A549 (cell line): ENCODE results near the gene INPP4B. TPM values are rescaled to one million over a fixed set of nuclear protein-coding genes. Genes with fewer than 3 reads are reported as not detected.

ENCODE experiments used
- ATAC-seq, 2 experiments: fragments of 200-7000 bp in 1 of 2; fragments of >200 bp in 1 of 2; cut with Nextera tagmentation in 1 of 2; cut with Tn5 transposase in 1 of 2; 3 replicates each; pipeline versions ENCODE4 v1.8.0 to v1.9.1; 2018 to 2020; ENCODE audit warnings: mild to moderate bottlenecking in 1 of 2, moderate library complexity in 1 of 2
- CTCF ChIA-PET: fragments of 300-600 bp; sonication (Branson Sonifier 250); formaldehyde crosslinking; extraction: SDS; loops from one replicate; lab custom pipeline; 2021; ENCODE audit warnings: antibody characterized with exemption, inconsistent platforms; lab: Yijun Ruan, JAX
- POLR2A ChIA-PET: fragments of 350-600 bp; formaldehyde crosslinking; extraction: SDS; loops from one replicate; lab custom pipeline; 2021; ENCODE audit warnings: antibody characterized with exemption, inconsistent platforms; lab: Yijun Ruan, JAX
- DNase-seq, 2 experiments: peaks; one replicate each; pipeline versions ENCODE4 v3.0.0 to v3.0.0-alpha.2; 2011 to 2016; ENCODE audit warnings: low read depth in 1 of 2, low spot score in 1 of 2
- FAIRE-seq: peaks from 2 replicates; lab custom pipeline; 2011; peaks lifted over from hg19 to GRCh38; lab: Jason Lieb, UNC
- H3K27ac ChIP-seq, 2 experiments: fragments of >200 bp; sonication (Bioruptor Twin); formaldehyde crosslinking; 3 replicates each; pipeline ENCODE4 v1.5.1; 2016 to 2017
- H3K4me1 ChIP-seq: fragments of >200 bp; sonication (Bioruptor Twin); formaldehyde crosslinking; 3 replicates; pipeline ENCODE4 v1.6.1; 2016
- H3K4me2 ChIP-seq: fragments of >200 bp; sonication (Bioruptor Twin); formaldehyde crosslinking; 3 replicates; pipeline ENCODE4 v1.6.1; 2016
- H3K4me3 ChIP-seq: fragments of >200 bp; sonication (Bioruptor Twin); formaldehyde crosslinking; 3 replicates; pipeline ENCODE4 v1.5.1; 2016
- H3K9me3 ChIP-seq: fragments of >200 bp; sonication (Bioruptor Twin); formaldehyde crosslinking; 3 replicates; pipeline ENCODE4 v1.6.1; 2016
- BHLHE40 ChIP-seq: IDR thresholded peaks from 2 replicates; pipeline ENCODE4 v1.6.1; 2012; ENCODE audit warnings: low read depth, low read length, inconsistent platforms
- CBX2 ChIP-seq: fragments of 200-600 bp; sonication (generic); IDR thresholded peaks from 2 replicates; pipeline ENCODE4 v1.6.1; 2016; ENCODE audit warnings: low read depth, mild to moderate bottlenecking, borderline replicate concordance
- CBX8 ChIP-seq: fragments of 200-600 bp; sonication (generic); IDR thresholded peaks from 2 replicates; pipeline ENCODE4 v1.6.1; 2016
- CEBPB ChIP-seq, 2 experiments: fragments of >200 bp in 1 of 2; sonication (Bioruptor Twin) in 1 of 2; formaldehyde crosslinking in 1 of 2; IDR thresholded peaks; 2 replicates each; pipeline ENCODE4 v1.6.1; 2012 to 2016
- EHF ChIP-seq: fragments of 250-450 bp; sonication (Bioruptor Pico); IDR thresholded peaks from 2 replicates; pipeline ENCODE4 v1.5.0; 2020; ENCODE audit warnings: mild to moderate bottlenecking
- EHMT2 ChIP-seq: fragments of 200-600 bp; sonication (generic); IDR thresholded peaks from 2 replicates; pipeline ENCODE4 v1.6.1; 2016; ENCODE audit warnings: antibody characterized with exemption, low read depth, mild to moderate bottlenecking, moderate library complexity
- ESRRA ChIP-seq: fragments of 150-350 bp; IDR thresholded peaks from 2 replicates; pipeline ENCODE4 v1.6.1; 2014; ENCODE audit warnings: mild to moderate bottlenecking, low read length, borderline replicate concordance
- FOSB ChIP-seq: fragments of 250-450 bp; sonication (Bioruptor Pico); IDR thresholded peaks from 2 replicates; pipeline ENCODE4 v1.5.0; 2020; ENCODE audit warnings: mild to moderate bottlenecking, moderate library complexity
- GATA3 ChIP-seq: IDR thresholded peaks from 2 replicates; pipeline ENCODE4 v1.6.1; 2012; ENCODE audit warnings: borderline replicate concordance
- HDAC2 ChIP-seq: fragments of 200-600 bp; sonication (generic); IDR thresholded peaks from 2 replicates; pipeline ENCODE4 v1.6.1; 2016
- HEYL ChIP-seq: fragments of 250-450 bp; sonication (Bioruptor Pico); IDR thresholded peaks from 2 replicates; pipeline ENCODE4 v1.8.0; 2021; ENCODE audit warnings: mild to moderate bottlenecking, moderate library complexity
- HMGXB4 ChIP-seq: fragments of 250-450 bp; sonication (Bioruptor Pico); IDR thresholded peaks from 2 replicates; pipeline ENCODE4 v1.5.0; 2021; ENCODE audit warnings: mild to moderate bottlenecking, moderate library complexity, borderline replicate concordance
- HOXB5 ChIP-seq: fragments of 250-450 bp; sonication (Bioruptor Pico); IDR thresholded peaks from 2 replicates; pipeline ENCODE4 v1.5.0; 2020; ENCODE audit warnings: mild to moderate bottlenecking, moderate library complexity
- JUNB ChIP-seq: fragments of >200 bp; sonication (Bioruptor Twin); formaldehyde crosslinking; IDR thresholded peaks from 2 replicates; pipeline ENCODE4 v1.6.1; 2016
- KDM1A ChIP-seq: fragments of 200-600 bp; sonication (generic); IDR thresholded peaks from 2 replicates; pipeline ENCODE4 v1.6.1; 2016; ENCODE audit warnings: low read depth, mild to moderate bottlenecking
- KDM5A ChIP-seq: fragments of 200-600 bp; sonication (generic); IDR thresholded peaks from 2 replicates; pipeline ENCODE4 v1.6.1; 2016; ENCODE audit warnings: antibody characterized with exemption, mild to moderate bottlenecking
- MAFK ChIP-seq: fragments of 450-650 bp; IDR thresholded peaks from 2 replicates; pipeline ENCODE4 v1.6.1; 2014; ENCODE audit not compliant: partially characterized antibody
- RCOR1 ChIP-seq: fragments of 150-350 bp; IDR thresholded peaks from 2 replicates; pipeline ENCODE4 v1.6.1; 2014; ENCODE audit warnings: antibody characterized with exemption, low read length, low read depth
- TP53 ChIP-seq: fragments of 250-450 bp; sonication (Bioruptor Pico); IDR thresholded peaks from 2 replicates; pipeline ENCODE4 v1.5.0; 2021; ENCODE audit warnings: mild to moderate bottlenecking, moderate library complexity
- USF2 ChIP-seq: fragments of 450-650 bp; IDR thresholded peaks from 2 replicates; pipeline ENCODE4 v1.6.1; 2014; ENCODE audit warnings: antibody characterized with exemption
- ZC3H11A ChIP-seq: fragments of 450-650 bp; IDR thresholded peaks from 2 replicates; pipeline ENCODE4 v1.6.1; 2014; ENCODE audit warnings: antibody characterized with exemption, mild to moderate bottlenecking
- ZSCAN20 ChIP-seq: fragments of 250-450 bp; sonication (Bioruptor Pico); IDR thresholded peaks from 2 replicates; pipeline ENCODE4 v1.8.0; 2022; ENCODE audit warnings: mild to moderate bottlenecking, moderate library complexity
- WGBS: methylation state at CpG from one replicate; pipeline ENCODE4 v1.1.6; 2017; ENCODE audit errors: missing lambda C conversion rate; 5-methylcytosine and 5-hydroxymethylcytosine counted together
- polyA plus RNA-seq, 4 experiments: library from polyadenylated mRNA; depleted of rRNA in 3 of 4; stranded (reverse); fragments of >200 nt; fragmentation: RNase III in 1 of 4; extraction: RNeasy Plus Mini Kit Qiagen cat#74134 plus additional on column Dnase treatment in 1 of 4; gene quantifications; 2 replicates in 3 of 4; 3 replicates in 1 of 4; pipeline ENCODE4 v1.2.3, GENCODE V29; 2011 to 2017
- TF ChIP-seq, protein P1 (sequence below): fragments of 250-450 bp; sonication (Bioruptor Pico); IDR thresholded peaks from 2 replicates; pipeline ENCODE4 v1.5.0; 2020; ENCODE audit warnings: low read depth, mild to moderate bottlenecking, moderate library complexity
- TF ChIP-seq, protein P2 (sequence below): fragments of >200 bp; sonication (Bioruptor Twin); formaldehyde crosslinking; IDR thresholded peaks from 3 replicates; pipeline ENCODE4 v1.6.1; 2016
- TF ChIP-seq, protein P3 (sequence below): IDR thresholded peaks from 2 replicates; pipeline ENCODE4 v1.6.1; 2012

The INPP4B gene
- polyA plus RNA-seq, 2 of the 4 experiments (the other 2 are of a cell fraction), result 7.2 to 14.9 TPM

DNA sequence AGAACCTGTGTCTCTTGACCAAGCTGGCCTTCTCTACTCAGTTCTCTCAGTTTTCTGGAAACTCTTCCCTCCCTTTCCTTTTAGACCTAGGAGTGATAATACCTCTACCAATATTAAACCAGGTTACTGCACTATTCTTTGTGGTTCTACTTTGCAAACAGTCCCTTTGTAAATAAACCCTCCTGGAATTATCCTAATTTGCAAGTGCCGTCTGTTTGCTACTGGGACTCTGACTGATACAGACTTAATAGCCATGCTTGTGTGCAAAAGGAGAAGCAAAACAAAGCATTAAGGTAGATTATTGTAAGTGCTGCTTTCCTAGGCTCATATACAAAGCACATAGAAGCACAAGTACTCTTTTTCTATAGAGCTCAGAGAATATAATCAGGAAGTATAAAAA is 507.0 kb downstream of the INPP4B start:
- Histone ChIP-seq H3K4me1 (peaks cover 3% of the 10 kb centered on the region; the same call in 1 of the 3 replicates), H3K9me3 (no peaks in the 10 kb centered on the region), H3K4me3 (no peak overlapping the region), H3K27ac (no peak overlapping the region), H3K4me2 (no peak overlapping the region)
- DNase-seq (no peak), ATAC-seq (no peak), FAIRE-seq (no peak)
- CTCF ChIA-PET, result interaction anchor here (1.6 kb wide), 1 partner anchor 14 kb away, joined by 3 read pairs; no protein-coding TSS in a partner anchor
- POLR2A ChIA-PET, result no interaction called here
- TF ChIP-seq EHMT2 (no peak), ESRRA (no peak)
- WGBS, result 86% methylated on average over 1 of the region's 1 CpG

DNA sequence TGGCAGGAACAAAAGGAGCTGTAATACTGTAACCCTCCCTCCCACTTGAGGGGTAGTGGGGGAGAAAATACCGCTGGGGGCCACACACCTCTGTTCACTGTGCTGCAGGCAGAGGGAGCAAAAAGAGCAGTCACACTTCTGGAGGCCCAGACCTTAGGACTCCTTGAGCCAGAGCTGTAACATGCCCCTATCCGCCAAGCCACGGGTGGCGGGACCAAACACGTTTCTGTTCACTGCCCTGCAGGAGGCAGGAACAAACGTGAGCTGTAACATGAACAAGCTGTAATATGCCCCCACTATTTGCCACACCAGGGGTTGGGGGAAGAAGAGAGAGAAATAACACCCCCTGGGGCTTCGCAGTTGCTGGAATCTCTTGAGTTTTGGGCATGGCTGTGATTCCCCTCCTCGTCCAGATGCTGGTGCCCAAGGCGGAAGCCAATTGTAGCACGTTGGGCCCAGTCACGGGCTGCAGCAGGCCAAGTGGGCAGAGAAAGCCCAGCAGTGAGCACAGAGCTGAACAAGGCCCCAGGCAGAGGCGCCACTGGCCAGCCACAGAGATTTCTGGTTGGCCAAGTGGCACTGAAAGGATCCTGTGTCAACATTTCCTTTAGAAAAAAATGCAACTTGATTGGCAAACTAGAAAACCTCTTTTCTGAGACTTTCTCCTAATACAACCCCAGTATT is 509.7 kb downstream of the INPP4B start:
- Histone ChIP-seq H3K9me3 (no peaks in the 10 kb centered on the region), H3K4me3 (no peak overlapping the region), H3K4me2 (no peak overlapping the region), H3K27ac (no peak overlapping the region), H3K4me1 (peaks cover under 1% of the 10 kb centered on the region; the same call in 2 of the 3 replicates)
- WGBS, result 85% methylated on average over 12 of the region's 12 CpGs
- no peak for TF ChIP-seq FOSB (CRISPR knock-in tag)
- no peak for TF ChIP-seq KDM5A
- no peak for TF ChIP-seq USF2
- TF ChIP-seq BHLHE40, result no peak
- ATAC-seq (no peak), FAIRE-seq (no peak), DNase-seq (no peak)
- ChIA-PET CTCF (no interaction called here), POLR2A (no interaction called here)

DNA sequence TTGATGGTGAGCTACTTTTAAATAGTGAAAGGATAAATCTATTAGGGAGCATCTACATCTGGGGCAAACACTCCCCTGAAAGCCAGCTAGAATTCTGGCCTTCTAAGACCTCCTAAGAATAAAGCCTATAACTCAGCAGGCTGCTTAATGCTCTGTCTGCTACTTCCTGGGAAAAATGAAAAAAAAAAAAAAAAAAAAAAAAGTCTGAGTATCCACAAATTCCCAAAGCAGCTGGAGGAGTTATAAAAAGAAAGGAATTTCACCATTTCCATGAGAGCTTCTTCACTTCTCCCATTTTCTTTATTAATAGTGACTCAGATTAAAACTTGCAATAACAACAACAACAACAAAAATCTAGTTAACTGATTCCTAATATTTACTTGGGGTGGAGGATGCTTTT is 511.2 kb downstream of the INPP4B start:
- TF ChIP-seq HEYL, result no peak
- TF ChIP-seq, protein P1, sequence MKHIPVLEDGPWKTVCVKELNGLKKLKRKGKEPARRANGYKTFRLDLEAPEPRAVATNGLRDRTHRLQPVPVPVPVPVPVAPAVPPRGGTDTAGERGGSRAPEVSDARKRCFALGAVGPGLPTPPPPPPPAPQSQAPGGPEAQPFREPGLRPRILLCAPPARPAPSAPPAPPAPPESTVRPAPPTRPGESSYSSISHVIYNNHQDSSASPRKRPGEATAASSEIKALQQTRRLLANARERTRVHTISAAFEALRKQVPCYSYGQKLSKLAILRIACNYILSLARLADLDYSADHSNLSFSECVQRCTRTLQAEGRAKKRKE (CRISPR knock-in tag), result no peak
- TF ChIP-seq GATA3, result no peak
- no peak for TF ChIP-seq ESRRA
- TF ChIP-seq BHLHE40, result no peak
- TF ChIP-seq, all 56 proteins: peak for 0
- no peak for FAIRE-seq
- Histone ChIP-seq H3K4me2 (no peak overlapping the region), H3K4me3 (no peak overlapping the region), H3K4me1 (peaks cover 14% of the 10 kb centered on the region; the same call in 2 of the 3 replicates), H3K27ac (no peak overlapping the region), H3K9me3 (no peaks in the 10 kb centered on the region)
- ATAC-seq, result no peak
- no peak for DNase-seq
- CTCF ChIA-PET, result interaction anchor here (0.6 kb wide), 1 partner anchor 1140 kb away, joined by 3 read pairs; no protein-coding TSS in a partner anchor
- POLR2A ChIA-PET, result no interaction called here

DNA sequence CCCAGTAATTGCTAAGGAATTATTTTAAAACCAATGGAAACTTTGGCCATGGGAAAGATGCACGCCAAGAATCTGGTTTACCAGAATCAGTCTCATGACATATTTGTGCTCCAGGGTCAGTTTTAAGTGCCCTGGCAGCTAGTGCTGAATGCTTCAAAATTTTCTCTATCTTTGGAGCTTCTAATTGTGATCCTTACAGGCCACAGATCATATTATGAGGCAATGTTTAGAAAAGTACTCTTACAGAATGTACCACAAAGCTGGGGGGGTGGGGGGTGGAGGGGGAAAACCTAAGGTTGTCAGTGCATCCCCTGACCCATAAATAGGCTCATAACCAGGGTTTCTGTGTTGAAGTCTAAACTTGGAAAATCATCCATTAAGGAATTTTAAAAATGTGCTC is 514.5 kb downstream of the INPP4B start:
- FAIRE-seq, result no peak
- H3K4me2 ChIP-seq, result no peak overlapping the region
- H3K9me3 ChIP-seq, result no peaks in the 10 kb centered on the region
- TF ChIP-seq ZSCAN20 (CRISPR knock-in tag) (no peak), CBX8 (no peak), MAFK (no peak), ZC3H11A (no peak), RCOR1 (no peak), BHLHE40 (no peak), KDM5A (no peak), HDAC2 (no peak), TP53 (CRISPR knock-in tag) (no peak), CEBPB (IDR thresholded peaks at IDR 0.05) (no peak), KDM1A (no peak), EHF (no peak), HOXB5 (CRISPR knock-in tag) (no peak), JUNB (no peak), CBX2 (no peak), HMGXB4 (CRISPR knock-in tag) (no peak)
- TF ChIP-seq, protein P2, sequence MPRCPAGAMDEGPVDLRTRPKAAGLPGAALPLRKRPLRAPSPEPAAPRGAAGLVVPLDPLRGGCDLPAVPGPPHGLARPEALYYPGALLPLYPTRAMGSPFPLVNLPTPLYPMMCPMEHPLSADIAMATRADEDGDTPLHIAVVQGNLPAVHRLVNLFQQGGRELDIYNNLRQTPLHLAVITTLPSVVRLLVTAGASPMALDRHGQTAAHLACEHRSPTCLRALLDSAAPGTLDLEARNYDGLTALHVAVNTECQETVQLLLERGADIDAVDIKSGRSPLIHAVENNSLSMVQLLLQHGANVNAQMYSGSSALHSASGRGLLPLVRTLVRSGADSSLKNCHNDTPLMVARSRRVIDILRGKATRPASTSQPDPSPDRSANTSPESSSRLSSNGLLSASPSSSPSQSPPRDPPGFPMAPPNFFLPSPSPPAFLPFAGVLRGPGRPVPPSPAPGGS, result no peak
- TF ChIP-seq, protein P3, sequence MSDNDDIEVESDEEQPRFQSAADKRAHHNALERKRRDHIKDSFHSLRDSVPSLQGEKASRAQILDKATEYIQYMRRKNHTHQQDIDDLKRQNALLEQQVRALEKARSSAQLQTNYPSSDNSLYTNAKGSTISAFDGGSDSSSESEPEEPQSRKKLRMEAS, result no peak
- peaks cover 18% of the 10 kb centered on the region; the same call in 2 of the 3 replicates for H3K4me1 ChIP-seq
- ATAC-seq, result no peak
- DNase-seq, result no peak
- H3K4me3 ChIP-seq, result no peak overlapping the region
- WGBS, result 95% methylated on average over 1 of the region's 1 CpG
- POLR2A ChIA-PET, result interaction anchor here (0.7 kb wide), 1 partner anchor 1042 kb away, joined by 4 read pairs; no protein-coding TSS in a partner anchor
- H3K27ac ChIP-seq, result no peak overlapping the region
- CTCF ChIA-PET, result no interaction called here
